Right lobe of liver (tissue), 4 donors: ENCODE measurements around the gene KIRREL3.

Experiments used
- CTCF ChIP-seq, 4 donors: fragments of 200-600 bp in 3 of 4; fragments of 450-650 bp in 1 of 4; IDR thresholded peaks; one replicate each; pipeline versions ENCODE4 v1.5.1 to v1.8.0; 2016 to 2022; ENCODE audit warnings: antibody characterized with exemption in 4 of 4, mild to moderate bottlenecking in 2 of 4
- POLR2A ChIP-seq: fragments of 450-650 bp; IDR thresholded peaks from one replicate; pipeline ENCODE4 v1.6.1; 2017; ENCODE audit warnings: antibody characterized with exemption, mild to moderate bottlenecking
- donor health status: DM: no; HTN: no; CAD: no.
- donor health status: DM: no; HTN: no; CAD: no.
- donor health status: DM: no; HTN: yes; CAD: no.

- no peak for TF ChIP-seq POLR2A
- no peak for TF ChIP-seq CTCF (IDR thresholded peaks at IDR 0.05)
These were observed 584.7 kb downstream of the KIRREL3 start for GRCh38 chr11:126415669-126416420.
